ENCODE results near the gene ZCCHC10. TPM values are rescaled to one million over a fixed set of nuclear protein-coding genes. Genes with fewer than 3 reads are reported as not detected.
A peak's percentile ranks its signal among the peaks of the same experiment; 100 is the strongest.
"Not testable (repeated sequence)": the region's sequence is repeated elsewhere in the genome, so short reads cannot be mapped to it uniquely, and the experiment has no call there.

Gene ZCCHC10
- total and polyA plus RNA-seq, 4 donors = 11.3 to 40.8 (median 24.3) TPM

DNA sequence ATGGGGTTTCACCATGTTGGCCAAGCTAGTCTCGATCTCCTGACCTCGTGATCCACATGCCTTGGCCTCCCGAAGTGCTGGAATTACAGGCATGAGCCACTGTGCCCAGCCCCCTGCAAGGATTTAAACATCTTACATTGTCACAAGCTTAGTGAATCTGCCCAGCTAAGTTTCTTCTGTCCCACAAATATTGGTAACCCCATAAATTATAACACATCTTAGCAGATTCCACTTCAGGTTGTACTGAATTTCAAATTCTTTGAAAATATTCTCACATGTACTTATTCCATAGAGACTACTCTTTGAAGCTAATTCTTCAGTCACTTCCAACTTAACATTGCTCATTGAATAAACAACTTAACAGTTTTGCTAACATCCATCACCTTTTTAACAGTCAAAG is 49.5 kb downstream of the ZCCHC10 start:
- H3K9me3 ChIP-seq (ENCODE audit: control insufficient read depth, low read length) = no peaks in the 10 kb centered on the region
- DNase-seq (no peak), ATAC-seq (ENCODE audit: low FRiP score) (no peak)
- no peak overlapping the region for H3K27ac ChIP-seq (ENCODE audit: low read depth in 1 of 2, low read length in 2 of 2)
- 96 to 98% methylated on average over 3 of the region's 3 CpGs for WGBS, 2 donors
- intact Hi-C loops (cut with DNase I) = no loop called here
- no peaks in the 10 kb centered on the region for H3K27me3 ChIP-seq (ENCODE audit: control insufficient read depth in 1 of 2, insufficient read depth in 2 of 2, low read length in 1 of 2)
- no peak overlapping the region for H3K4me3 ChIP-seq (ENCODE audit: low read length in 2 of 2)
- H3K36me3 ChIP-seq (ENCODE audit: control insufficient read depth in 1 of 2, insufficient read depth in 2 of 2, low read length in 1 of 2) = no peaks in the 10 kb centered on the region
- H3K4me1 ChIP-seq (ENCODE audit: control insufficient read depth in 1 of 2, insufficient read depth in 2 of 2, low read length in 2 of 2) = no peaks in the 10 kb centered on the region

DNA sequence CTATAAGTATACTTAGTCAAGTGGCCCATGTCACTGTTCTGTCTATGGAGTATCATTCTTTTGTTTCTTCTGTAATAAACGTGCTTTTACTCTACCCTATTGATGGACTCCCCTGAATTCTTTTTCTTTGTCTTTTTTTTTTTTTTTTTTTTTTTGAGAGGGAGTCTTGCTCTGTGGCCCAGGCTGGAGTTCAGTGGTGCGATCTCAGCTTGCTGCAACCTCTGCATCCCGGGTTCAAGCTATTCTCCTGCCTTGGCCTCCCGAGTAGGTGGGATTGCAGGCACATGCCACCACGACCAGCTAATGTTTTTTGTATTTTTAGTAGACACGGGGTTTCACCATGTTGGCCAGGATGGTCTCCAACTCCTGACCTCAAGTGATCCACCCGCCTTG is 53.9 kb downstream of the ZCCHC10 start:
- H3K27ac ChIP-seq (ENCODE audit: low read depth in 1 of 2, low read length in 2 of 2); H3K4me1 ChIP-seq (ENCODE audit: control insufficient read depth in 1 of 2, insufficient read depth in 2 of 2, low read length in 2 of 2); H3K9me3 ChIP-seq (ENCODE audit: control insufficient read depth, low read length); intact Hi-C loops (cut with DNase I); ATAC-seq (ENCODE audit: low FRiP score); H3K36me3 ChIP-seq (ENCODE audit: control insufficient read depth in 1 of 2, insufficient read depth in 2 of 2, low read length in 1 of 2); DNase-seq; H3K4me3 ChIP-seq (ENCODE audit: low read length in 2 of 2); H3K27me3 ChIP-seq (ENCODE audit: control insufficient read depth in 1 of 2, insufficient read depth in 2 of 2, low read length in 1 of 2): not testable (repeated sequence)
- WGBS, 2 donors = 92% methylated on average over 7 of the region's 7 CpGs

DNA sequence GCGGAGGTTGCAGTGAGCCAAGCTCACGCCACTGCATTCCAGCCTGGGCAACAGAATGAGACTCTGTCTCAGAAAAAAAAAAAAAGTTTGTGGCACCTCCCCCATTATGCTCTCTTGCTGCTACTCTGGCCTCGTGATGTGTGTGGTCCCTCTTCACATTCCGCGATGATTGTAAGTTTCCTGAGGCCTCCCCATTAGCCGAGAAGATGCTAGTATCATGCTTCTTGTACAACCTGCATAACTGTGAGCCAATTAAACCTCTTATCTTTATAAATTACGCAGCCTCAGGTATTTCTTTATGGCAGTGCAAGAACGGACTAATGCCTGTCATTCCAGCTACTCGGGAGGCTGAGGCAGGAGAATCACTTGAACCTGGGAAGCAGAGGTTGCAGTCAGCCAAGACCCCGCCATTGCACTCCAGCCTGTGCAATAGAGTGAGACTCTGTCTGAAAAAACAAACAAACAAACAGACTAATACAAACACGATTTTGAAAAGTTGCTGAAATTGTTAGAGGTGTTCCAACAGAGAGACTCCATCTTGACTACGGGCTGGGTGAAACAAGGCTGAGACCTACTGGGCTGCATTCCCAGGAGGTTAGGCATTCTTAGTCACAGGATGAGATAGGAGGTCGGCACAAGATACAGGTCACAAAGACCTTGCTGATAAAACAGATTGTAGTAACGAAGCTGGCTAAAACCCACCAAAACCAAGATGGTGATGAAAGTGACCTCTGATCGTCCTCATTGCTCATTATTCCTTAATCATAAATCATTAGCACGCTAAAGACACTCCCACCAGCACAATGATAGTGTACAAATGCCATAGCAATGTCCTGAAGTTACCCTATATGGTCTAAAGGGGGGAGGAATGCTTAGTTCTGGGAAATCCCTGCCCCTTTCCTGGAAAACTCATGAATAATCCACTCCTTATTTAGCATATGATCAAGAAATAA is 54.6 kb downstream of the ZCCHC10 start:
- intact Hi-C loops (cut with DNase I) = no loop called here
- no peak for ATAC-seq (ENCODE audit: low FRiP score)
- H3K27me3 ChIP-seq (ENCODE audit: control insufficient read depth in 1 of 2, insufficient read depth in 2 of 2, low read length in 1 of 2) = no peaks in the 10 kb centered on the region
- H3K9me3 ChIP-seq (ENCODE audit: control insufficient read depth, low read length) = no peaks in the 10 kb centered on the region
- H3K4me1 ChIP-seq (ENCODE audit: control insufficient read depth in 1 of 2, insufficient read depth in 2 of 2, low read length in 2 of 2) = no peaks in the 10 kb centered on the region
- 80 to 86% methylated on average over 16 of the region's 16 CpGs for WGBS, 2 donors
- no peak overlapping the region for H3K4me3 ChIP-seq (ENCODE audit: low read length in 2 of 2)
- H3K27ac ChIP-seq (ENCODE audit: low read depth in 1 of 2, low read length in 2 of 2) = no peak overlapping the region
- no peak for DNase-seq
- H3K36me3 ChIP-seq (ENCODE audit: control insufficient read depth in 1 of 2, insufficient read depth in 2 of 2, low read length in 1 of 2) = no peaks in the 10 kb centered on the region

DNA sequence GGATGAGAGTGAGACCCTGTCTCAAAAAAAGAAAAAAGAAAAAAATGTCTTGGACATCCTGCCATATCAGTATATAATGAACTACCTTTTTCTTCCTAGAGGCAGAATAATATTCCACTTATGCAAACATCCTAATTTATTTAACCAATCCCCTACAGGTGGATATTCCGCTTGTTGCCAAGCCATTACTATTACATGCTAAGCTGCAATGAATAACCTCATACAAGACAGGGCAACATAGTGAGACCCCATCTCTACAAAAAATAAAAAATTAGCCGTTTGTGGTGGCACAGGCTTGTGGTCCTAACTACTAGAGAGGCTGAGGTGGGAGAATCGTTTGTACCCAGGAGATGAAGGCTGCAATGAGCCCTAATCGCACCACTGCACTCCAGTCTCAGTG is 61.2 kb downstream of the ZCCHC10 start:
- no peak overlapping the region for H3K27ac ChIP-seq (ENCODE audit: low read depth in 1 of 2, low read length in 2 of 2)
- no peaks in the 10 kb centered on the region for H3K36me3 ChIP-seq (ENCODE audit: control insufficient read depth in 1 of 2, insufficient read depth in 2 of 2, low read length in 1 of 2)
- DNase-seq = no peak
- no peak overlapping the region for H3K4me3 ChIP-seq (ENCODE audit: low read length in 2 of 2)
- H3K27me3 ChIP-seq (ENCODE audit: control insufficient read depth in 1 of 2, insufficient read depth in 2 of 2, low read length in 1 of 2) = no peaks in the 10 kb centered on the region
- 93 to 94% methylated on average over 4 of the region's 4 CpGs for WGBS, 2 donors
- ATAC-seq (ENCODE audit: low FRiP score) = no peak
- H3K4me1 ChIP-seq (ENCODE audit: control insufficient read depth in 1 of 2, insufficient read depth in 2 of 2, low read length in 2 of 2) = peaks cover 0 to 7% of the 10 kb centered on the region in 2 donors
- H3K9me3 ChIP-seq (ENCODE audit: control insufficient read depth, low read length) = no peaks in the 10 kb centered on the region
- intact Hi-C loops (cut with DNase I) = no loop called here

DNA sequence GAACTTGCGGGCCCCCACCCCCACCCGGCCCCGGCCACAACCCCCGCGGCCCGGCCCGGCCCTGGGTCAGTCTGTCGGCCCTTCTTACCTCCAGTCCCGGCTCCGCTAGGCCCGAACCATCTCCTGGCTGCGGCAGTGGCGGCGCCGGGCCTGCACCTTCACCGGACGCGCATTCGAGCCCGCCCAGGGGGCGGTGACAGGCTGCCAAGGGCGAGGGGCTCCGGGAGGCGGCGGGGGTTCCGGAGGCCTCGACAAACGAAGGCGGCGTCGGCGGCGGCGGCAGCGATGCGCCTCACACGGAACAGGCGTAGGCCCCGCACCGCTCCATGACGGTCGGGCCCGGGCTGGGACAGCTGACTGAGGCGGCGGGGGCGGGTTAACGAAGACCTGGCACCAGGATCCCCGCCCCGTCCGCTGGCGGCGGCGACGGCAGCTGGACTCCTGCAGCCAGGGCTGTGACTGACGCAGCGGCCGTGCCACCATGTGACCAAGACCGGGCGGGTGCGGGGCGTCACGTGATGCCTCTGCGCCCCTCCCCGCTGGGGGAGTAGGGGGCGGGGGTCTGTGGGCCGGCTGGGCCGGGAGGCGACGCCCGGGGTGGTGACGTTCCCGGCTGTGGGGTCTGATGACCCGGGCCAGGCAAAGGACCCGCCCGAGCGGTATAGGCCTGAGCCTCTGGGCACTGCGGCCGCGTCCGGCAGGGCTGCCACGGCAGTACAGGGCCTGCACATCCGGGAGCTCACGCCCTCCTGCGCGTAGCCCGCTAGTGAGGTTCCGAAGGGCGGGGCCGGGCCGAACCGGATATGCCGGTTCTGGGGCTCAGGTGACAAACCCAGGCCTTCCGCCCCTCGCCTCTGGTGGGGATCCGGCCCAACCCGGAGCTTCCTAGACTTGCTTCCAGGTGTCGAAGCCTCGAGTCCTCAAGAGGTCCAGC is 62.9 kb downstream of the ZCCHC10 start, which contains the start of gene AFF4:
Gene AFF4 (minus strand): TSS at position 464 of the 934 bp plus-strand sequence. CDS start 26,445 bp downstream, outside the sequence.
- Histone ChIP-seq H3K4me1 (ENCODE audit: control insufficient read depth in 1 of 2, insufficient read depth in 2 of 2, low read length in 2 of 2) (peaks cover 3 to 7% of the 10 kb centered on the region in 2 donors), H3K9me3 (ENCODE audit: control insufficient read depth, low read length) (no peaks in the 10 kb centered on the region), H3K36me3 (ENCODE audit: control insufficient read depth in 1 of 2, insufficient read depth in 2 of 2, low read length in 1 of 2) (no peaks in the 10 kb centered on the region), H3K4me3 (ENCODE audit: low read length in 2 of 2) (peak within 1 kb of the TSS; percentile 94 to 98), H3K27ac (ENCODE audit: low read depth in 1 of 2, low read length in 2 of 2) (peak within 1 kb of the TSS; percentile 100), H3K27me3 (ENCODE audit: control insufficient read depth in 1 of 2, insufficient read depth in 2 of 2, low read length in 1 of 2) (no peaks in the 10 kb centered on the region)
- intact Hi-C loops (cut with DNase I) = loop anchor here in 1 of 2 donors (2.0 to 5.0 kb wide), 2 partner anchors 64 to 87 kb away; partner anchors contain the start of gene ZCCHC10
- DNase-seq (peak; percentile 99), ATAC-seq (ENCODE audit: low FRiP score) (peak; percentile 99)
- 0% methylated on average over 82 to 98 of the region's 98 CpGs for WGBS, 2 donors

DNA sequence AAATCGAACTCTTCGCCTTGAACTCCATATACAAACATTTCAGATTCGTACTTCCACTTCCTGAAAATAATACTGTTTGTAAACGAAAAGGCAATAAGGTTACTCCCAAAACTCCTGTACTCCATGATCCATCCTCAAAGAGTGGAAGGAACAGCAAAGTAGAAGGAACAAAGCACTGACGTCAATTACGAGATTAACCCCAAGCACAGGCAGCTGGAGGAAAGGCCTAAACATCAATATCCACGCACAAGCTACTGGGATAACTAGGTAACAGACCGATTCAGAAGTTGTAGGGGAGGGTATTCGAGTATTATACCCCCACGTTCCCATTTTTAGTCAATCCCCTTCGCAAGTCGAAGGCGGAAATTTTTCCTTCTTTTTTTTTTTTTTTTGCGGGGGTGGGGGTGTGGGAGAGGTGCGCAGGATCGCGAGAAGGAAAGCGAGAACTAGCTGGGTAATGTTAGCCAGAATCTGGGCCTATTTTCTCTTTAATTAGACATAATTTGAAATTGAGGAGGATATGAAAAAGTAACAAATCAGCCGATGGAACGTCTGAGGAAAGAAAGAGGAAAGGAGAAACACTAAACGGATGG is 63.8 kb downstream of the ZCCHC10 start:
- Histone ChIP-seq H3K4me1 (ENCODE audit: control insufficient read depth in 1 of 2, insufficient read depth in 2 of 2, low read length in 2 of 2) (peaks cover 3 to 7% of the 10 kb centered on the region in 2 donors), H3K4me3 (ENCODE audit: low read length in 2 of 2) (peak overlapping the region; percentile 94 to 98), H3K27me3 (ENCODE audit: control insufficient read depth in 1 of 2, insufficient read depth in 2 of 2, low read length in 1 of 2) (no peaks in the 10 kb centered on the region), H3K9me3 (ENCODE audit: control insufficient read depth, low read length) (no peaks in the 10 kb centered on the region), H3K36me3 (ENCODE audit: control insufficient read depth in 1 of 2, insufficient read depth in 2 of 2, low read length in 1 of 2) (no peaks in the 10 kb centered on the region), H3K27ac (ENCODE audit: low read depth in 1 of 2, low read length in 2 of 2) (peak overlapping the region; percentile 100)
- WGBS, 2 donors = 0% methylated on average over 21 of the region's 21 CpGs
- intact Hi-C loops (cut with DNase I) = loop anchor here in 1 of 2 donors (2.0 to 5.0 kb wide), 2 partner anchors 65 to 88 kb away; partner anchors contain the start of gene ZCCHC10
- ATAC-seq (ENCODE audit: low FRiP score) (peak; percentile 49), DNase-seq (peak in 1 of 2 donors; percentile 62)

DNA sequence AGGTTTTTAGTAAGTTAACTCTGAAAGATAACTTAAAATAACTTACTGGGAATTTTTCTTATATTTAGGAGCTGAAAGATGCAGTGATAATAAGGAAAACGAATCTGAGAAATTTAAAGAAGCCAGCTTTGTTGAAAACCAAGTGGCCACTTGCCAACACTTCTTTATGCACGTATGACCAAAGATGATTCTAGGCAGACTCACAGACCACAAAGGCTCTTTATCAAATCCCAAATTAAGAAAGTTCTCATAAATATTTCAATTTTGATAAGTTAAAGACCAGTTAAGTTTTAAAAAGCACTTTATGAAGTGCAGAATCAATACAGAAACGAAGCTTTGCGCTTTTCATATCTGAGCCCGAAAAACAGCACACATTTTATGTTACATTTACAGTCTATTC is 64.5 kb downstream of the ZCCHC10 start:
- H3K36me3 ChIP-seq (ENCODE audit: control insufficient read depth in 1 of 2, insufficient read depth in 2 of 2, low read length in 1 of 2) = no peaks in the 10 kb centered on the region
- ATAC-seq (ENCODE audit: low FRiP score) (no peak), DNase-seq (no peak)
- H3K4me1 ChIP-seq (ENCODE audit: control insufficient read depth in 1 of 2, insufficient read depth in 2 of 2, low read length in 2 of 2) = peaks cover 3 to 7% of the 10 kb centered on the region in 2 donors
- WGBS, 2 donors = 2 to 4% methylated on average over 5 of the region's 5 CpGs
- H3K27ac ChIP-seq (ENCODE audit: low read depth in 1 of 2, low read length in 2 of 2) = peak overlapping the region; percentile 100
- no peaks in the 10 kb centered on the region for H3K27me3 ChIP-seq (ENCODE audit: control insufficient read depth in 1 of 2, insufficient read depth in 2 of 2, low read length in 1 of 2)
- H3K4me3 ChIP-seq (ENCODE audit: low read length in 2 of 2) = peak overlapping the region; percentile 94 to 98
- intact Hi-C loops (cut with DNase I) = loop anchor here in 1 of 2 donors (2.0 to 5.0 kb wide), 2 partner anchors 65 to 89 kb away; partner anchors contain the start of gene ZCCHC10
- no peaks in the 10 kb centered on the region for H3K9me3 ChIP-seq (ENCODE audit: control insufficient read depth, low read length)

Data from aorta (tissue), 5 donors.